AG04450 (cell line): ENCODE results near the gene TMED6. TPM values are rescaled to one million over a fixed set of nuclear protein-coding genes. Genes with fewer than 3 reads are reported as not detected.

ENCODE experiments used
- CTCF ChIA-PET: fragments of 300-600, 350-600 bp; formaldehyde crosslinking; extraction: SDS; loops from one replicate; lab custom pipeline; 2022; ENCODE audit warnings: antibody characterized with exemption, inconsistent platforms; lab: Charles Lee
- POLR2A ChIA-PET: fragments of 350-600 bp; formaldehyde crosslinking; extraction: SDS; loops from one replicate; lab custom pipeline; 2021; ENCODE audit warnings: antibody characterized with exemption, inconsistent platforms; lab: Yijun Ruan, JAX
- DNase-seq: peaks from one replicate; pipeline ENCODE4 v3.0.0-alpha.2; 2011; ENCODE audit warnings: low read depth, low spot score
- H3K27ac ChIP-seq: one replicate; pipeline ENCODE4 v1.5.1; 2012; ENCODE audit warnings: low read depth, low read length, control low read depth
- H3K27me3 ChIP-seq: one replicate; pipeline ENCODE4 v1.6.0; 2012; ENCODE audit warnings: low read length; ENCODE audit not compliant: control insufficient read depth, insufficient read depth
- H3K4me3 ChIP-seq: 2 replicates; pipeline ENCODE4 v1.5.1; 2011; ENCODE audit warnings: mild to moderate bottlenecking, low read depth, low read length, control low read depth
- H3K9me3 ChIP-seq: 2 replicates; pipeline ENCODE4 v1.5.1; 2012; ENCODE audit warnings: low read length; ENCODE audit not compliant: control insufficient read depth, insufficient read depth
- polyA plus RNA-seq: library from polyadenylated mRNA; depleted of rRNA; stranded (reverse); fragments of >200 nt; gene quantifications from 2 replicates; pipeline ENCODE4 v1.2.3, GENCODE V29; 2011
- TF ChIP-seq, protein P1 (sequence below): IDR thresholded peaks from 2 replicates; pipeline ENCODE4 v1.5.1; 2011; ENCODE audit warnings: low read depth, low read length, control low read depth, inconsistent platforms

The TMED6 gene
- polyA plus RNA-seq, 1 experiment = not detected

DNA sequence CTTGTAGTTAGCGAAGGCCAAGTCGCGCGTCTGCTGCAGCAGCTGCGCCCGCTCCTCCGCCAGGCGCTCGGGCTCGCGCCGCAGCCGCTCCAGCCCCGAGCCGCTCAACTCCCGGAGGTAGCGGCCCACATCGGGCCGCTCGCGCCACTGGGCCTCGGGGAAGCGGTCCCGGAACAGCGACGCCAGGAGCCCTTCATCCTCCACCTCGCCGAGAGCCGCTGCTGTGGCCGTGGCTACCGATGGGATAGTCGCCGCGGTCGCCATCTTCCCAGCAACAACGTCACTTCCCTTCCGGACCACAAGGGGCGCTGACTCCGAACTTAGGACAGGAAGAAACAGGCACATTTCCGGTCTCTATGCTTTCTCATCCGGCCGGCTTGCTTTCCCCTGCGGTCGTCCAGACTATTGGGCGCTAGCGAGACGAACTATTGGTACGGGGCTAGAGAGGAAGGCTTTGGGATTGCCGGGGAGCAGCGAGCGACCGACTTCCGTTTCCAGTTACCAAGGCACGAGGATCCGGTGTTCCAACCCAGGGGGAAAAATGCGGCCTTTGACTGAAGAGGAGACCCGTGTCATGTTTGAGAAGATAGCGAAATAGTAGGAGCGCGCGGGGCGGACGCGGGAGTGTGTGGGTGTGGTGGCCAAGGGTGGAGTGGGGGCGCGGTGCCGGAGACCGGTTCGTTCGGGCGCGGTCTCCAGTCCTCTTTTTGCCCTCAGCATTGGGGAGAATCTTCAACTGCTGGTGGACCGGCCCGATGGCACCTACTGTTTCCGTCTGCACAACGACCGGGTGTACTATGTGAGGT, 12.1 kb downstream of the TMED6 start, which contains the start of the genes COG8 and NIP7:
COG8 (minus strand) TSS at position 276 of the 806 bp plus-strand sequence; CDS start at position 264, 12 bp downstream.
NIP7 (plus strand) TSS at position 484 of the 806 bp plus-strand sequence; CDS start at position 542, 58 bp downstream.
- Histone ChIP-seq H3K27me3 (no peaks in the 10 kb centered on the region), H3K27ac (peak within 1 kb of the TSS; percentile 80), H3K4me3 (peak within 1 kb of the TSS; percentile 94), H3K9me3 (no peaks in the 10 kb centered on the region; the same call in 1 of the 2 replicates)
- TF ChIP-seq, protein P1, sequence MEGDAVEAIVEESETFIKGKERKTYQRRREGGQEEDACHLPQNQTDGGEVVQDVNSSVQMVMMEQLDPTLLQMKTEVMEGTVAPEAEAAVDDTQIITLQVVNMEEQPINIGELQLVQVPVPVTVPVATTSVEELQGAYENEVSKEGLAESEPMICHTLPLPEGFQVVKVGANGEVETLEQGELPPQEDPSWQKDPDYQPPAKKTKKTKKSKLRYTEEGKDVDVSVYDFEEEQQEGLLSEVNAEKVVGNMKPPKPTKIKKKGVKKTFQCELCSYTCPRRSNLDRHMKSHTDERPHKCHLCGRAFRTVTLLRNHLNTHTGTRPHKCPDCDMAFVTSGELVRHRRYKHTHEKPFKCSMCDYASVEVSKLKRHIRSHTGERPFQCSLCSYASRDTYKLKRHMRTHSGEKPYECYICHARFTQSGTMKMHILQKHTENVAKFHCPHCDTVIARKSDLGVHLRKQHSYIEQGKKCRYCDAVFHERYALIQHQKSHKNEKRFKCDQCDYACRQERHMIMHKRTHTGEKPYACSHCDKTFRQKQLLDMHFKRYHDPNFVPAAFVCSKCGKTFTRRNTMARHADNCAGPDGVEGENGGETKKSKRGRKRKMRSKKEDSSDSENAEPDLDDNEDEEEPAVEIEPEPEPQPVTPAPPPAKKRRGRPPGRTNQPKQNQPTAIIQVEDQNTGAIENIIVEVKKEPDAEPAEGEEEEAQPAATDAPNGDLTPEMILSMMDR = peak; percentile 79
- ChIA-PET CTCF (no interaction called here), POLR2A (interaction anchor here (0.9 to 1.1 kb wide), 2 partner anchors 11 kb away, joined by 3 read pairs; no protein-coding TSS in a partner anchor)
- peak; percentile 97 for DNase-seq

DNA sequence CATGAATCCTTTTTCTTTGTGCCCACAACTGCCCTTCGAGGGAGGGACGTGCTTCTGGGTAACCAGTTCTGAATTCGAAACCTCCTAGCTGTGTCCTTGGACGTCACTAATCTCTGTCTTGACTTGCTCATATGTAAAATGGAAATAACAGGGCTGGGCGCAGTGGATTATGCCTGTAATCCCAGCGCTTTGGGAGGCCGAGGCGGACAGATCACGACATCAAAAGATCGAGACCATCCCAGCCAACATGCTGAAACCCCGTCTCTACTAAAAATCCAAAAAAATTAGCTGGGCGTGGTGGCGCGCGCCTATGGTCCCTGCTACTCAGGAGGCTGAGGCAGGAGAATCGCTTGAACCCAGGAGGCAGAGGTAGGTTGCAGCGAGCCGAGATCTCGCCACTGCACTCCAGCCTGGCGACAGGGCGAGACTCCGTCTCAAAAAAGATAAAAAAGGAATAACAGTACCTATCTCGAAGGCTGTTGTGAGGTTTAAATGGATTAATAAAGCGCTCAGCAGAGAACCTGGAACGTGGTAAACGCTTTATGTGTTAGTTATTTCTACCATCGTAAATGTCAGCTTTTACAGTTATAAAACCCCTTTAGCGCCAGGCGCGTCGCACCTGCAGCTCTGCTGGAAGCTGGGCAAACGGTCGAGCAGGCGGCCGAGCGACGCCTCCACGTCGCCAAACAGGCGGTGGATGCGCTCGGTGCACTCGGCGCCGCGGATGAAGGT, 12.9 kb downstream of the TMED6 start:
- TF ChIP-seq, protein P1 = no peak
- no peaks in the 10 kb centered on the region for H3K27me3 ChIP-seq
- POLR2A ChIA-PET = interaction anchor here (0.7 to 1.1 kb wide), 2 partner anchors 10 to 53 kb away, joined by 3 read pairs; no protein-coding TSS in a partner anchor
- no peak for DNase-seq
- H3K4me3 ChIP-seq = peak overlapping the region; percentile 94
- CTCF ChIA-PET = interaction anchor here (0.6 kb wide), 1 partner anchor 188 kb away, joined by 4 read pairs; no protein-coding TSS in a partner anchor
- H3K9me3 ChIP-seq = no peaks in the 10 kb centered on the region; the same call in 1 of the 2 replicates
- H3K27ac ChIP-seq = peak overlapping the region; percentile 80

- no peak for DNase-seq
- Histone ChIP-seq H3K4me3 (no peak overlapping the region), H3K27me3 (no peaks in the 10 kb centered on the region), H3K27ac (no peak overlapping the region), H3K9me3 (no peaks in the 10 kb centered on the region; the same call in 1 of the 2 replicates)
- POLR2A ChIA-PET = no interaction called here
- CTCF ChIA-PET = no interaction called here
- TF ChIP-seq, protein P1 = no peak
Observed at GRCh38 chr16:69334696-69335095, 16.9 kb downstream of the TMED6 start.

DNA sequence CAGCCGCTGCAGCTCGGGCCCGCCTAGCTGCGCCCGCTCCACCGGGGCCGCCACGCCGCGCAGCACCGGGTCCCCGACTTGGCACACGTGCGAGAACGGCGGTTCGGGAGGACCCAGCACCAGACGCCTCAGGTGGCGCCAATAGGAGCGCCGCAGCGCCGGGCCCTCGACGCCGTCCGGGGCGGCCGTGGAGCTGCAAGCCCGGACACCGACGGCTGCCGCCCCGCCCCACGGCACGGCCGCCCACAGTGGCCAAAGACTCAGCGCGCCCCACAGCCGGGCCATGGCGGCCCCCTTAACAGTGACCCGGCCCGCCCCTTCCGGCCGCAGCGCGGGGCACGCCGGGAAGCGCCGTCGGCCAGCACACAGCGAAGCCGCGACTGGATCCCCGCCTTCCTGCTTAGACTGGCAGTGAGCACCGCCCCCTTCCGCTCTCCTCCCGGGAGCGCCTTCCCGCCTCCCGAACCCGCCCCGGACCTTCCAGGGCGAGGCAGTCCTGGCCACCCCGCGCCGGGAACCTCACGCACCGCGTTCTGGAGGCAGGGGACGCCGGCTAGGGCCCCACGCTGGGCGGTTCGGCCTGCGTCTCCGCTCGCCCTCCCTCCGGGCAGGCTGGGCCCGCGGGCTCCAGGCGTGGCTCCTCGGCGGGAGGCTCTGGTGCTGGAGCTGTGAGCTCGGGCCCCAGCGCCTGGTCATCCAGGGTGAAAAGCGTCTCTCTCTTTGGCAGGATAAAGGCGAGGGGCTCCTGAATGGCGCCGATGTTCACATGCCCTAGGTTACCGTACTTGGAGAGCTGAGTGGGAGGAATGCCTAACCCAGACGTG, 21.1 kb downstream of the TMED6 start, which contains the start of gene PDF:
PDF (minus strand) TSS at position 303 of the 824 bp plus-strand sequence; CDS start at position 285, 18 bp downstream.
- ChIA-PET CTCF (interaction anchor here (0.7 kb wide), 1 partner anchor 189 kb away, joined by 7 read pairs; no protein-coding TSS in a partner anchor), POLR2A (interaction anchor here (0.6 to 1.0 kb wide), 3 partner anchors 20 to 180 kb away, joined by 3 to 4 read pairs (median 4); partner anchors contain the start of gene SNTB2)
- TF ChIP-seq, protein P1 = no peak

More for the DNA sequence above, 21.1 kb downstream of the TMED6 start, which contains the start of gene PDF:
- peak within 1 kb of the TSS; percentile 77 for H3K4me3 ChIP-seq
- H3K9me3 ChIP-seq = no peaks in the 10 kb centered on the region; the same call in 1 of the 2 replicates
- no peaks in the 10 kb centered on the region for H3K27me3 ChIP-seq
- peak within 1 kb of the TSS; percentile 61 for H3K27ac ChIP-seq
- DNase-seq = peak; percentile 67
